ENCODE measurements around the gene USB1.
A peak's percentile ranks its signal among the peaks of the same experiment; 100 is the strongest.

The USB1 gene

DNA sequence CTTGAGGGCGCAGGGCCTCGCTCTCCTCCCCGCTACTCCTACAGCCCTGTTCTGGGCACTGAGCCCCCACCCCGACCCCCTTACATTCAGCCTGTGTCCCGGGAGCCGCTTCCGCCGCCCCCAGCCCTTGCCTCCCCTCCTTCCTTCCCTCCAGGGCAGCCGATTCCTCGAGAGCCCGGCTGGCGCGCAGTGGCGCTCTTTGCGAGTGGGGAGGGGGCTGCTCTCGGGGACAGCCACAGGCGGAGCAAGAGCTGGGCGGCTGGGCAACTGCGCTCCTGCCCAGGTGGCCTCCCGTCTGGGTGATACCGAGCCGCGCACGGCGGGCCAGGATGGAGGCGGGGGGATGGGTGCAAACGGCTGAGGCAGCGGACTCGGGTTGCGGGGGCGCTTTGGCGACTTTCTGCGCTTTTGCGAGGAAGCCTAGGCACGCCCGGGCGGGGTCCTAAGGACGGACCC lies 25.5 kb downstream of the USB1 start:
- Mint-ChIP-seq H3K27me3 (ENCODE audit: low read depth) (peaks cover 32% of the 10 kb centered on the region), H3K4me3 (no peak overlapping the region), H3K27ac (no peak overlapping the region), H3K4me1 (ENCODE audit: low read depth) (peaks cover 11% of the 10 kb centered on the region), H3K9me3 (no peaks in the 10 kb centered on the region), H3K36me3 (ENCODE audit: low read depth) (no peaks in the 10 kb centered on the region)

- peaks cover 11% of the 10 kb centered on the region for H3K4me1 Mint-ChIP-seq (ENCODE audit: low read depth)
- no peak overlapping the region for H3K4me3 Mint-ChIP-seq
- H3K27me3 Mint-ChIP-seq (ENCODE audit: low read depth) = peaks cover 32% of the 10 kb centered on the region
- H3K36me3 Mint-ChIP-seq (ENCODE audit: low read depth) = no peaks in the 10 kb centered on the region
- H3K9me3 Mint-ChIP-seq = no peaks in the 10 kb centered on the region
- no peak overlapping the region for H3K27ac Mint-ChIP-seq
Measured at GRCh38 chr16:58027161-58027915, 26.1 kb downstream of the USB1 start.

DNA sequence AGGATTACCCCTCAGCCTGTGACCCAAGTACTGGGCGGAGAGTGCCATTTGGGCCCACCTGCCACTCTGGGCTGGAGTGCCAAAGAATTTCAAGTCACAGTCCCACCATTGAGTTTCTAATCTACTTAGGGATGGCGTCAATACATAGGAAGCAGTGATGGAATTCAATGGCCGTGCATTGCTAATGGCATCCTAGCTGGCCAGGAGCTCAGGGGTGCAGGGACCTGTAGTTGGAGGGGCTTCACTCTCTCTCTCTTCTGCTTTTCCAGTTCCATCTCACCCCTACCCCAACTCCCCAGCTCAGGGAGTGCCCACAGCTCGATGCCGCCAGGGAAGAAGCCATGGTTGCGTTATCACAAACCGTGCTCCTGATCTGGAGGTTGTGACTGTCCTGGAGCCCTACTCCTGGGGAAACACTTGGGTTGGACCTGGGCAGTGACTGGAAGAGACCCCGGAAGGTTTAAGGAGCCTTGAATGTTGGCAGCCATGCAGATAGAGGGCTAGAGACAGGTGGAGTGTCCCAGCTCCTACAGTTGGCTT lies 26.8 kb downstream of the USB1 start:
- Mint-ChIP-seq H3K27ac (no peak overlapping the region), H3K36me3 (ENCODE audit: low read depth) (no peaks in the 10 kb centered on the region), H3K27me3 (ENCODE audit: low read depth) (peaks cover 29% of the 10 kb centered on the region), H3K4me1 (ENCODE audit: low read depth) (peaks cover 9% of the 10 kb centered on the region), H3K9me3 (no peaks in the 10 kb centered on the region), H3K4me3 (peak overlapping the region; percentile 5)

DNA sequence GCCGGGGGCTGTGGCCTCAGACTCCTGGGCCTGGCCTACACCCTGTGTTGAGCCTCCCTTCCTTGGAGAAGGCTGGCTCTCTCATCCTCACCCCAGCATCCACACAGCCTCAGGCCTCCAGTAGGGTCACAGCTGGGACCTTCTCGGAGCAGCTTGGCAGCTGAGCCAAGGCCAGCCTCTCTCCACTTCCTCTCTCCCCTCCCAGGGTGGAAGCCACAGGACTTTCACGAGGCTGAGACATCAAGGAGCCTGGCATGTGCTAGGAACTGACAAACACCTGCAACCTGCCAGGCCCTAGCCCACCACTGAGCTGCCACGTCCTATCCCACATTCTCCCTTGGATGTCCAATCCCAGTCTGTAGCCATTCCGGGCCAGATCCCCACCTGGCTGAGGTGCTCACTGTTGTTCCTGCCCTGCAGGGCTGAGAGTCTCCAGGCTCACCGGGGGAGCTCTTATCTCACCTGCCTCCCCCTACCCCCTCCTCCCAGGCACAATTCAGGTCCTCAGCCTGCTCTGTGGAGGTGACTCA lies 27.4 kb downstream of the USB1 start:
- Mint-ChIP-seq H3K4me3 (no peak overlapping the region), H3K27me3 (ENCODE audit: low read depth) (peaks cover 29% of the 10 kb centered on the region), H3K9me3 (no peaks in the 10 kb centered on the region), H3K4me1 (ENCODE audit: low read depth) (peaks cover 9% of the 10 kb centered on the region), H3K27ac (no peak overlapping the region), H3K36me3 (ENCODE audit: low read depth) (no peaks in the 10 kb centered on the region)

- Mint-ChIP-seq H3K9me3 (no peaks in the 10 kb centered on the region), H3K4me1 (ENCODE audit: low read depth) (peaks cover 9% of the 10 kb centered on the region), H3K4me3 (no peak overlapping the region), H3K27ac (peak overlapping the region; percentile 22), H3K27me3 (ENCODE audit: low read depth) (peaks cover 28% of the 10 kb centered on the region), H3K36me3 (ENCODE audit: low read depth) (no peaks in the 10 kb centered on the region)
Measured at GRCh38 chr16:58029410-58029809, 28.2 kb downstream of the USB1 start.

DNA sequence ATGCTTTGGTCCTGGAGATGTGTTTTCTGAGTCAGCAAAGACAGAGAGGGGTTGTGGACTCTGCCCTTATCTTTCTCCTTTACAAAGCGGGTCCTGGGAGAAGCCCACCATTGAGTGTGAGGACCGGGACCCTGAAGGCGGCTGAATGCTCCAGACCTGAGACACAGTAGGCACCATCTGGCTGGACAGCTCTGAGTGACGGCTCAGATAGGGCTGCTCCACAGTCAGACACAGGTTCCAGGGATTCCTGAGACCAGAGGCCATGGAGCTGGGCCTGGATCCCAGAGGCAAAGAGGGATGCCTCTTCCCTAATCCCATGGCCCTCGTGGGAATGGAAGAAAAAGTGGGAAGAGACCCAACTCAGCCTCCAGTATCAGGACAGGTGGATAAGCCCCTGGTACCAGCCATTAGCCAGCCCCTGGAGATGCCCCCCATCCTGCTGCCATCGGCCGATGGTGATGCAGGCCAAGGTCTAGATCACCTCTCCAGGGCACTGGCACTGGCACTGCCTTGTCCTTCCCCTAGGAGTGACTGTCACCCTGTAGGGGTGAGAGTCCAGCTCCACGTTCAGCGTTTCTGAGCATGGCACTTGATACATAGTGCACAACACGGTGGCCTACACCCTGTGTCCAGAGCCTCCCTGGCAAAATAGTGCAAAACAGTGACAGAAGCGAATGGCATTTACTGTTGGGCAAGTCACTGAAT lies 29.1 kb downstream of the USB1 start:
- Mint-ChIP-seq H3K9me3 (no peaks in the 10 kb centered on the region), H3K27me3 (ENCODE audit: low read depth) (peaks cover 20% of the 10 kb centered on the region), H3K4me3 (no peak overlapping the region), H3K27ac (no peak overlapping the region), H3K4me1 (ENCODE audit: low read depth) (peaks cover 2% of the 10 kb centered on the region), H3K36me3 (ENCODE audit: low read depth) (no peaks in the 10 kb centered on the region)

DNA sequence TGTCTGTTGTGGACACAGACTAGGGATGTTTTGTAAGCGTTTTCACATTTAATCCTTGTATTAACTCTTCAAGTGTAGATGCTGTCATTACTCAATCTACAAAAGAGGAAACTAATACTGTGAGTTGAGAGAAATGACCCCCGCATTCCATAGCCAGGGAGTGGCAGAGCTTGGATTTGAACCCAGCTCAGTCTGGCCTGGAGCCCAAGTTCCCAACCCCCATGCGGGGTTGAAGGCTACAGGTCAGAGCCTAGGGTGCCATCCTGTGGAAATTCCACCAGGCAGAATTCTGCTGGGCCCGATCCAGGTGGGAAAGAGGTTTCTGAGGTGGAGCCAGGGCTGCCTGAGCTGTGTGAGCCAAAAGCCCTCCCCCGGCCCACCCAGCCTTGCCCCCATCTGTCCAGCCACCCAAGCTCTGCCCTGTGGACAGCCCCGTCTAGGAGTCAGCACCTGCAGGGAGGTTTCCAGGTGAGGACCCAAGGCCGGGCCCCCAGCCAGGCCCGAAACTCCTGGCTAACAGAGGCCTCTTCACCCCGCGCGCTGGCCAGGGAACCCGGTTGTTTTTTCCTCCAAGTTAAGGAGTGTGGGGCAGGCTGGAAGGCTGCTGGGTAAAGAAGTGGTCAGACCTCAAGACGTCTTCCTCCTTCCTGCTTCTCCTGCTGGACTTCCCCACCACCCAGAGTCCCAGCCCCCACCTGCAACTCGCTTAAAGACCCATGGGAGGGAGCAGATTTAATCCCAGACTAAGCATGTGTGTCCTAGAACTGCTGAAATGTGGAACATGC lies 30.0 kb downstream of the USB1 start:
- Mint-ChIP-seq H3K4me3 (no peak overlapping the region), H3K36me3 (ENCODE audit: low read depth) (no peaks in the 10 kb centered on the region), H3K4me1 (ENCODE audit: low read depth) (peaks cover 2% of the 10 kb centered on the region), H3K27ac (no peak overlapping the region), H3K27me3 (ENCODE audit: low read depth) (peaks cover 20% of the 10 kb centered on the region), H3K9me3 (no peaks in the 10 kb centered on the region)

DNA sequence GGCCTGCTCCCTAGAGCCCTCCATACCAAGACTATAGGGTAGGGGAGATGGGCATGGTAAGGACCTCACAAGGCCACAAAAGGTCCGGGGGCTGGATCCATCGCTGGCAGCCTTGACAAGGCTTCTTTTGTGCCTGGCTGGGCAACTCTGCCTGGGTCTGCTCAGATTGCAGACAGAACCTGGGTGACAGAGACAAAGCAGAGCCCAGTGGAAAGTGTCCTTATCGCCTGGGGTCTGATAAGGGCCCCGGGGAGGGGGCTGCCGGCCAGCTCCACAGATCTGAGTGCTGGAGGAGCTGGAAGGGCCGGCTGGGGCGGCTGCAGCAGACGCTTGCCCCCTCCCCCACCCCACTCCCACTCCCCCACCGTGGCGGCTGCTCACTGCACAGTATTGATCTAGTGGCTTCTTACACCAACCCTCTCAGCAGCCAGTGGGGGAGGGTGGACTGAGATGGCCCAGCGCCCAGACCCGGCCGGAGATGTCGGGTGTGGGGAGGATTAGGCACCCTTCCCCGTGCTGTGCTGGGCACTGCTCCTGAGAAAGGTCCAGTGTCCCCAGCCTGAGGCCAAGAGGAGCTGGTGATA lies 31.6 kb downstream of the USB1 start:
- Mint-ChIP-seq H3K27me3 (ENCODE audit: low read depth) (peaks cover 18% of the 10 kb centered on the region), H3K9me3 (no peaks in the 10 kb centered on the region), H3K27ac (no peak overlapping the region), H3K36me3 (ENCODE audit: low read depth) (no peaks in the 10 kb centered on the region), H3K4me3 (no peak overlapping the region), H3K4me1 (ENCODE audit: low read depth) (peaks cover 2% of the 10 kb centered on the region)

- Mint-ChIP-seq H3K27me3 (ENCODE audit: low read depth) (peaks cover 4% of the 10 kb centered on the region), H3K36me3 (ENCODE audit: low read depth) (no peaks in the 10 kb centered on the region), H3K4me1 (ENCODE audit: low read depth) (no peaks in the 10 kb centered on the region), H3K9me3 (no peaks in the 10 kb centered on the region), H3K27ac (no peak overlapping the region), H3K4me3 (no peak overlapping the region)
Measured at GRCh38 chr16:58034128-58034685, 33.0 kb downstream of the USB1 start.

- Mint-ChIP-seq H3K36me3 (ENCODE audit: low read depth) (no peaks in the 10 kb centered on the region), H3K27me3 (ENCODE audit: low read depth) (no peaks in the 10 kb centered on the region), H3K4me3 (no peak overlapping the region), H3K9me3 (no peaks in the 10 kb centered on the region), H3K4me1 (ENCODE audit: low read depth) (no peaks in the 10 kb centered on the region), H3K27ac (no peak overlapping the region)
Measured at GRCh38 chr16:58034774-58035173, 33.6 kb downstream of the USB1 start.

GRCh38 chr16:58035356-58036170 lies 34.4 kb downstream of the USB1 start:
- H3K9me3 Mint-ChIP-seq = no peaks in the 10 kb centered on the region
- H3K36me3 Mint-ChIP-seq (ENCODE audit: low read depth) = no peaks in the 10 kb centered on the region
- no peak overlapping the region for H3K27ac Mint-ChIP-seq
- no peak overlapping the region for H3K4me3 Mint-ChIP-seq
- no peaks in the 10 kb centered on the region for H3K4me1 Mint-ChIP-seq (ENCODE audit: low read depth)
- no peaks in the 10 kb centered on the region for H3K27me3 Mint-ChIP-seq (ENCODE audit: low read depth)

GRCh38 chr16:58036943-58037342 lies 35.7 kb downstream of the USB1 start:
- Mint-ChIP-seq H3K27ac (no peak overlapping the region), H3K27me3 (ENCODE audit: low read depth) (no peaks in the 10 kb centered on the region)

GRCh38 chr16:58037365-58038057 lies 36.3 kb downstream of the USB1 start:
- Mint-ChIP-seq H3K4me1 (ENCODE audit: low read depth) (no peaks in the 10 kb centered on the region), H3K36me3 (ENCODE audit: low read depth) (no peaks in the 10 kb centered on the region), H3K27ac (no peak overlapping the region), H3K9me3 (no peaks in the 10 kb centered on the region), H3K4me3 (no peak overlapping the region), H3K27me3 (ENCODE audit: low read depth) (no peaks in the 10 kb centered on the region)

More at GRCh38 chr16:58036943-58037342, 35.7 kb downstream of the USB1 start:
- H3K4me3 Mint-ChIP-seq = no peak overlapping the region
- no peaks in the 10 kb centered on the region for H3K36me3 Mint-ChIP-seq (ENCODE audit: low read depth)
- no peaks in the 10 kb centered on the region for H3K4me1 Mint-ChIP-seq (ENCODE audit: low read depth)
- no peaks in the 10 kb centered on the region for H3K9me3 Mint-ChIP-seq

Data from T-helper 1 cell treated with Interleukin-12 subunit alpha and Interleukin-12 subunit beta and Interleukin-4 antibody, amounts not matched to agents 30 μg/mL and 1 μg/mL, for 36 hours (primary cell).